HG03571 (cell line): ENCODE data around the gene PRKCZ.
"Not testable (repeated sequence)": the region's sequence is repeated elsewhere in the genome, so short reads cannot be mapped to it uniquely, and the experiment has no call there.

ENCODE experiments used
- ATAC-seq: cut with Tn5 transposase; IDR thresholded peaks from one replicate; pipeline ENCODE4 v1.9.1; 2021; ENCODE audit not compliant: unreplicated experiment

Gene PRKCZ

GRCh38 chr1:2084306-2084705, 34.1 kb downstream of the PRKCZ start:
- ATAC-seq = no peak

GRCh38 chr1:2085080-2085479, 34.9 kb downstream of the PRKCZ start:
- no peak for ATAC-seq

- no peak for ATAC-seq
These were observed 36.4 kb downstream of the PRKCZ start for GRCh38 chr1:2086446-2087078.

GRCh38 chr1:2087766-2088165, 37.6 kb downstream of the PRKCZ start:
- ATAC-seq = no peak

GRCh38 chr1:2088458-2088857, 38.2 kb downstream of the PRKCZ start:
- no peak for ATAC-seq

- ATAC-seq = no peak
These were observed 38.8 kb downstream of the PRKCZ start for GRCh38 chr1:2089051-2089450.

- no peak for ATAC-seq
These were observed 40.1 kb downstream of the PRKCZ start for GRCh38 chr1:2090216-2090890.

GRCh38 chr1:2091611-2092604, 41.7 kb downstream of the PRKCZ start:
- ATAC-seq = no peak

GRCh38 chr1:2093055-2093454, 42.8 kb downstream of the PRKCZ start:
- ATAC-seq = no peak

GRCh38 chr1:2093636-2094035, 43.4 kb downstream of the PRKCZ start:
- no peak for ATAC-seq

GRCh38 chr1:2094269-2095158, 44.3 kb downstream of the PRKCZ start:
- ATAC-seq = not testable (repeated sequence)

GRCh38 chr1:2095394-2095793, 45.2 kb downstream of the PRKCZ start:
- no peak for ATAC-seq

- no peak for ATAC-seq
These were observed 45.9 kb downstream of the PRKCZ start for GRCh38 chr1:2095981-2096736.

GRCh38 chr1:2097386-2098300, 47.4 kb downstream of the PRKCZ start:
- ATAC-seq = no peak

- ATAC-seq = no peak
These were observed 48.1 kb downstream of the PRKCZ start for GRCh38 chr1:2098301-2098698.

GRCh38 chr1:2098839-2099785, 48.9 kb downstream of the PRKCZ start:
- ATAC-seq = no peak

- ATAC-seq = no peak
These were observed 49.9 kb downstream of the PRKCZ start for GRCh38 chr1:2099886-2100779.
